PC-9 (cell line): ENCODE measurements around the gene GRIP2. TPM values are rescaled to one million over a fixed set of nuclear protein-coding genes. Genes with fewer than 3 reads are reported as not detected.
A peak's percentile ranks its signal among the peaks of the same experiment; 100 is the strongest.

Experiments used
- BruUV-seq: library from RNA; stranded (reverse); fragments of 400-500 nt; replicated peaks from 2 replicates; lab custom pipeline; 2021; lab: Mats Ljungman, UMichigan
- CTCF ChIA-PET: fragments of 300-600 bp; sonication (Branson Sonifier 250); formaldehyde crosslinking; loops from one replicate; lab custom pipeline; 2022; ENCODE audit warnings: antibody characterized with exemption; lab: Charles Lee
- POLR2A ChIA-PET: fragments of 300-600 bp; sonication (Branson Sonifier 250); formaldehyde crosslinking; loops from one replicate; lab custom pipeline; 2022; ENCODE audit warnings: antibody characterized with exemption; ENCODE audit not compliant: unreplicated experiment; lab: Charles Lee
- DNase-seq, 2 experiments: peaks; one replicate each; pipeline versions ENCODE4 v3.0.0 to v3.0.0-alpha.2; 2015 to 2022; ENCODE audit warnings: mixed read lengths in 1 of 2
- H2AFZ ChIP-seq: fragments of 200-600 bp; sonication (generic); 2 replicates; pipeline ENCODE4 v1.8.1; 2017; ENCODE audit warnings: antibody characterized with exemption
- H3F3A ChIP-seq: fragments of 200-600 bp; sonication (generic); 2 replicates; pipeline ENCODE4 v1.8.1; 2017; ENCODE audit warnings: antibody characterized with exemption, mild to moderate bottlenecking, low read depth; ENCODE audit not compliant: insufficient read depth
- H3K27ac ChIP-seq: fragments of 200-600 bp; sonication (generic); 2 replicates; pipeline ENCODE4 v1.6.1; 2016; ENCODE audit warnings: mixed run types
- H3K27me3 ChIP-seq: fragments of 200-600 bp; sonication (generic); 2 replicates; pipeline ENCODE4 v1.6.1; 2016; ENCODE audit warnings: low read depth, mixed run types; ENCODE audit not compliant: insufficient read depth
- H3K36me3 ChIP-seq: fragments of 200-600 bp; sonication (generic); 2 replicates; pipeline ENCODE4 v1.6.1; 2016; ENCODE audit warnings: low read depth, mixed run types
- H3K4me1 ChIP-seq: fragments of 200-600 bp; sonication (generic); replicated peaks from 2 replicates; pipeline ENCODE4 v1.6.1; 2016; ENCODE audit warnings: mixed run types; ENCODE audit not compliant: insufficient read depth
- H3K4me2 ChIP-seq: fragments of 200-600 bp; sonication (generic); 2 replicates; pipeline ENCODE4 v1.6.1; 2017; ENCODE audit warnings: mixed run types
- H3K4me3 ChIP-seq: fragments of 200-600 bp; sonication (generic); 2 replicates; pipeline ENCODE4 v1.6.1; 2016; ENCODE audit warnings: mixed run types
- H3K79me2 ChIP-seq: fragments of 200-600 bp; sonication (generic); 2 replicates; pipeline ENCODE4 v1.6.1; 2017; ENCODE audit warnings: low read depth, mixed run types
- H3K9me2 ChIP-seq: fragments of 200-600 bp; sonication (generic); 2 replicates; pipeline ENCODE4 v1.8.1; 2017; ENCODE audit warnings: mild to moderate bottlenecking; ENCODE audit not compliant: insufficient read depth
- H3K9me3 ChIP-seq: fragments of 200-600 bp; sonication (generic); 2 replicates; pipeline ENCODE4 v1.8.1; 2016; ENCODE audit warnings: low read depth; ENCODE audit not compliant: insufficient read depth
- H4K20me1 ChIP-seq: fragments of 200-600 bp; sonication (generic); 2 replicates; pipeline ENCODE4 v1.8.1; 2017; ENCODE audit not compliant: insufficient read depth
- EZH2 ChIP-seq: fragments of 200-600 bp; sonication (generic); IDR thresholded peaks from 2 replicates; pipeline ENCODE4 v1.8.0; 2017; ENCODE audit warnings: antibody characterized with exemption, low read depth
- intact Hi-C: fragments of 100-400 bp; cut with micrococcal nuclease; formaldehyde crosslinking; loops from one replicate; pipeline ENCODE4 v1.10.0; 2022; ENCODE audit not compliant: unreplicated experiment
- total RNA-seq: library from RNA; stranded (reverse); gene quantifications from 2 replicates; pipeline ENCODE4 v1.2.3, GENCODE V29; 2021
- TF ChIP-seq, protein P1 (sequence below): fragments of 200-600 bp; sonication (generic); conservative IDR thresholded peaks from 2 replicates; pipeline ENCODE4 v1.6.1; 2017; ENCODE audit warnings: mixed run types, antibody characterized with exemption, mild to moderate bottlenecking, moderate library complexity

GRIP2 gene
- total RNA-seq, 1 experiment from 2014 or later, result not detected

- no TSS peak for BruUV-seq
- no peaks in the 10 kb centered on the region for H3K79me2 ChIP-seq
- intact Hi-C loops, result no loop called here
- H3K9me3 ChIP-seq, result no peaks in the 10 kb centered on the region
- ChIA-PET POLR2A (interaction anchor here (0.6 kb wide), 1 partner anchor 849 kb away, joined by 5 read pairs; no protein-coding TSS in a partner anchor), CTCF (interaction anchor here (1.1 kb wide), 1 partner anchor 290 kb away, joined by 6 read pairs; no protein-coding TSS in a partner anchor)
- peaks cover 6% of the 10 kb centered on the region; the same call in 1 of the 2 replicates for H3K36me3 ChIP-seq
- H2AFZ ChIP-seq, result no peak overlapping the region
- peaks cover 27% of the 10 kb centered on the region for H3F3A ChIP-seq
- no peaks in the 10 kb centered on the region for H3K9me2 ChIP-seq
- H3K27ac ChIP-seq, result no peak overlapping the region
- no peaks in the 10 kb centered on the region for H4K20me1 ChIP-seq
- peaks cover 17% of the 10 kb centered on the region for H3K4me1 ChIP-seq
- TF ChIP-seq, protein P1, sequence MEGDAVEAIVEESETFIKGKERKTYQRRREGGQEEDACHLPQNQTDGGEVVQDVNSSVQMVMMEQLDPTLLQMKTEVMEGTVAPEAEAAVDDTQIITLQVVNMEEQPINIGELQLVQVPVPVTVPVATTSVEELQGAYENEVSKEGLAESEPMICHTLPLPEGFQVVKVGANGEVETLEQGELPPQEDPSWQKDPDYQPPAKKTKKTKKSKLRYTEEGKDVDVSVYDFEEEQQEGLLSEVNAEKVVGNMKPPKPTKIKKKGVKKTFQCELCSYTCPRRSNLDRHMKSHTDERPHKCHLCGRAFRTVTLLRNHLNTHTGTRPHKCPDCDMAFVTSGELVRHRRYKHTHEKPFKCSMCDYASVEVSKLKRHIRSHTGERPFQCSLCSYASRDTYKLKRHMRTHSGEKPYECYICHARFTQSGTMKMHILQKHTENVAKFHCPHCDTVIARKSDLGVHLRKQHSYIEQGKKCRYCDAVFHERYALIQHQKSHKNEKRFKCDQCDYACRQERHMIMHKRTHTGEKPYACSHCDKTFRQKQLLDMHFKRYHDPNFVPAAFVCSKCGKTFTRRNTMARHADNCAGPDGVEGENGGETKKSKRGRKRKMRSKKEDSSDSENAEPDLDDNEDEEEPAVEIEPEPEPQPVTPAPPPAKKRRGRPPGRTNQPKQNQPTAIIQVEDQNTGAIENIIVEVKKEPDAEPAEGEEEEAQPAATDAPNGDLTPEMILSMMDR, result no peak
- TF ChIP-seq EZH2, result no peak
- H3K4me2 ChIP-seq, result no peak overlapping the region
- no peak for DNase-seq
- no peak overlapping the region for H3K4me3 ChIP-seq
- H3K27me3 ChIP-seq, result no peaks in the 10 kb centered on the region
Observed at GRCh38 chr3:14492948-14493881, 46.9 kb downstream of the GRIP2 start.

- ChIA-PET POLR2A (no interaction called here), CTCF (interaction anchor here (0.5 kb wide), 1 partner anchor 9 kb away, joined by 4 read pairs; no protein-coding TSS in a partner anchor)
- no peak for DNase-seq
- Histone ChIP-seq H3K79me2 (no peaks in the 10 kb centered on the region), H3K4me1 (peaks cover 17% of the 10 kb centered on the region), H4K20me1 (no peaks in the 10 kb centered on the region), H3K36me3 (peaks cover 8% of the 10 kb centered on the region; the same call in 1 of the 2 replicates), H3K9me3 (no peaks in the 10 kb centered on the region), H2AFZ (no peak overlapping the region), H3K9me2 (no peaks in the 10 kb centered on the region), H3K27me3 (no peaks in the 10 kb centered on the region), H3K27ac (peak overlapping the region; percentile 72), H3K4me3 (no peak overlapping the region), H3F3A (peaks cover 29% of the 10 kb centered on the region), H3K4me2 (peak overlapping the region; percentile 42)
- intact Hi-C loops, result no loop called here
- no TSS peak for BruUV-seq
- TF ChIP-seq EZH2, result no peak
- TF ChIP-seq, protein P1, result no peak
Observed at GRCh38 chr3:14491396-14492190, 48.5 kb downstream of the GRIP2 start.

DNA sequence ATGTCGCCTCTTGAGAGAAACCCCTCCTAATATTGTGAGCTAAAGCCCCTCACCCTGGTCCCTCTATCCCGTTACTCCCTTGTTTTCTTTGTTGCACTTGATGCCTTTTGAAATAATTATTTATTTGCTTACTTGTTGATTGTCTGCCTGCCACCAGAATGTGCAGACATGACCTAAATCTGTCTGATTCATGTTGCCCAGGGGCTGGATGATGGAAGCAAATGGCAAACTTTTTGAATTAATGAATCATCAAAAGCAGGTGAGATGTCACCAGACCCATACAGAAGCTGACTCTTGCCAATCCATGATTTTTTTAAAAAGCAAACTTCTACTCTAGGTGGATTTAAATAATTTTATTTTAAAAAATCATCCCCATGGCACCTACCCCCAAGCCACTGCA, 49.3 kb downstream of the GRIP2 start:
- TF ChIP-seq, protein P1, result no peak
- no peak for TF ChIP-seq EZH2
- H3K9me3 ChIP-seq, result no peaks in the 10 kb centered on the region
- ChIA-PET CTCF (interaction anchor here (0.5 kb wide), 1 partner anchor 1308 kb away, joined by 5 read pairs; no protein-coding TSS in a partner anchor), POLR2A (no interaction called here)
- H4K20me1 ChIP-seq, result no peaks in the 10 kb centered on the region
- no TSS peak for BruUV-seq
- intact Hi-C loops, result no loop called here
- no peaks in the 10 kb centered on the region for H3K79me2 ChIP-seq
- peak overlapping the region; percentile 72 for H3K27ac ChIP-seq
- no peak overlapping the region for H2AFZ ChIP-seq
- no peak overlapping the region for H3K4me3 ChIP-seq
- peaks cover 11% of the 10 kb centered on the region; the same call in 1 of the 2 replicates for H3K36me3 ChIP-seq
- peak overlapping the region; percentile 42 for H3K4me2 ChIP-seq
- H3K4me1 ChIP-seq, result peaks cover 17% of the 10 kb centered on the region
- H3K9me2 ChIP-seq, result no peaks in the 10 kb centered on the region
- peaks cover 32% of the 10 kb centered on the region for H3F3A ChIP-seq
- DNase-seq, result peak in 1 of 2 experiments; percentile 73
- H3K27me3 ChIP-seq, result no peaks in the 10 kb centered on the region
